ENCODE measurements around the gene MICAL3. TPM values are rescaled to one million over a fixed set of nuclear protein-coding genes. Genes with fewer than 3 reads are reported as not detected.

The MICAL3 gene
- total RNA-seq, 1 experiment from 2014 or later: 47.1 TPM

- no peak for TF ChIP-seq TCF7L2 (IDR thresholded peaks at IDR 0.05; ENCODE audit: low read depth, low read length)
- TF ChIP-seq POLR2AphosphoS5 (IDR thresholded peaks at IDR 0.05; ENCODE audit: low read depth, low read length): no peak
- no peak for TF ChIP-seq REST (IDR thresholded peaks at IDR 0.05; ENCODE audit: insufficient read depth in 1 of 2, low read depth in 2 of 2, low read length in 1 of 2)
- no peak for TF ChIP-seq CTCF (IDR thresholded peaks at IDR 0.05)
- TF ChIP-seq SIN3A (IDR thresholded peaks at IDR 0.05; ENCODE audit: borderline replicate concordance, insufficient read depth, low read depth, low read length): no peak
- ChIA-PET POLR2A (no interaction called here), CTCF (no interaction called here)
- in situ Hi-C loops (cut with HindIII; ENCODE audit: low pct_unique_long_range_greater_than_20kb, low sequenced_read_pairs): no loop called here
- ATAC-seq (no peak), DNase-seq (ENCODE audit: low read depth, low spot score) (no peak)
- no peaks in the 10 kb centered on the region for H3K27me3 ChIP-seq (ENCODE audit: control insufficient read depth, insufficient read depth, low read length)
- H3K9me3 ChIP-seq (ENCODE audit: control insufficient read depth, insufficient read depth, low read depth, low read length): no peaks in the 10 kb centered on the region
- no peaks in the 10 kb centered on the region for H3K36me3 ChIP-seq (ENCODE audit: control insufficient read depth, insufficient read depth, low read length)
- no TSS peak for BruUV-seq (replicated peaks)
- H3K4me3 ChIP-seq (ENCODE audit: low read depth in 2 of 2, low read length in 2 of 2): no peak overlapping the region
- H3K27ac ChIP-seq (ENCODE audit: low read length): no peak overlapping the region
- no peaks in the 10 kb centered on the region for H3K4me1 ChIP-seq (ENCODE audit: control insufficient read depth, insufficient read depth, low read length)
- intact Hi-C loops (cut with micrococcal nuclease; ENCODE audit: unreplicated experiment): no loop called here
Measured at GRCh38 chr22:18068381-18068988, 44.1 kb upstream of the MICAL3 start.

GRCh38 chr22:18067548-18068341 lies 43.4 kb upstream of the MICAL3 start:
- Histone ChIP-seq H3K4me3 (ENCODE audit: low read depth in 2 of 2, low read length in 2 of 2) (no peak overlapping the region), H3K36me3 (ENCODE audit: control insufficient read depth, insufficient read depth, low read length) (no peaks in the 10 kb centered on the region), H3K4me1 (ENCODE audit: control insufficient read depth, insufficient read depth, low read length) (no peaks in the 10 kb centered on the region), H3K9me3 (ENCODE audit: control insufficient read depth, insufficient read depth, low read depth, low read length) (no peaks in the 10 kb centered on the region), H3K27me3 (ENCODE audit: control insufficient read depth, insufficient read depth, low read length) (no peaks in the 10 kb centered on the region), H3K27ac (ENCODE audit: low read length) (no peak overlapping the region)
- ChIA-PET CTCF (no interaction called here), POLR2A (no interaction called here)
- no peak for DNase-seq (ENCODE audit: low read depth, low spot score)
- TF ChIP-seq TCF7L2 (IDR thresholded peaks at IDR 0.05; ENCODE audit: low read depth, low read length) (no peak), REST (IDR thresholded peaks at IDR 0.05; ENCODE audit: insufficient read depth in 1 of 2, low read depth in 2 of 2, low read length in 1 of 2) (no peak), POLR2AphosphoS5 (IDR thresholded peaks at IDR 0.05; ENCODE audit: low read depth, low read length) (no peak), SIN3A (IDR thresholded peaks at IDR 0.05; ENCODE audit: borderline replicate concordance, insufficient read depth, low read depth, low read length) (no peak), CTCF (IDR thresholded peaks at IDR 0.05) (no peak)
- intact Hi-C loops (cut with micrococcal nuclease; ENCODE audit: unreplicated experiment) (no loop called here), in situ Hi-C loops (cut with HindIII; ENCODE audit: low pct_unique_long_range_greater_than_20kb, low sequenced_read_pairs) (no loop called here)
- ATAC-seq: no peak
- no TSS peak for BruUV-seq (replicated peaks)

Data from Panc1 (cell line).